ENCODE results near the gene OOSP4B.

- no peak for TF ChIP-seq CTCF (IDR thresholded peaks at IDR 0.05)
- no peak for TF ChIP-seq YY1 (IDR thresholded peaks at IDR 0.05; ENCODE audit: low read depth)
- no peak for TF ChIP-seq PBX3 (IDR thresholded peaks at IDR 0.05)
Observed at GRCh38 chr11:60077981-60078380, 61.0 kb downstream of the OOSP4B start.

All from SK-N-SH (cell line).